Urothelium cell line (cell line): ENCODE results near the gene SLC7A5.
"Not testable (repeated sequence)": the region's sequence is repeated elsewhere in the genome, so short reads cannot be mapped to it uniquely, and the experiment has no call there.

Source experiments
- DNase-seq: peaks from one replicate; pipeline ENCODE4 v3.0.0; 2011; ENCODE audit warnings: low spot score, mixed read lengths
- FAIRE-seq: peaks from 2 replicates; lab custom pipeline; 2011; peaks lifted over from hg19 to GRCh38; lab: Jason Lieb, UNC

The SLC7A5 gene

GRCh38 chr16:87824991-87825841 is 44.1 kb downstream of the SLC7A5 start:
- DNase-seq (no peak), FAIRE-seq (no peak)

GRCh38 chr16:87824016-87824990 is 45.0 kb downstream of the SLC7A5 start:
- no peak for DNase-seq
- no peak for FAIRE-seq

DNA sequence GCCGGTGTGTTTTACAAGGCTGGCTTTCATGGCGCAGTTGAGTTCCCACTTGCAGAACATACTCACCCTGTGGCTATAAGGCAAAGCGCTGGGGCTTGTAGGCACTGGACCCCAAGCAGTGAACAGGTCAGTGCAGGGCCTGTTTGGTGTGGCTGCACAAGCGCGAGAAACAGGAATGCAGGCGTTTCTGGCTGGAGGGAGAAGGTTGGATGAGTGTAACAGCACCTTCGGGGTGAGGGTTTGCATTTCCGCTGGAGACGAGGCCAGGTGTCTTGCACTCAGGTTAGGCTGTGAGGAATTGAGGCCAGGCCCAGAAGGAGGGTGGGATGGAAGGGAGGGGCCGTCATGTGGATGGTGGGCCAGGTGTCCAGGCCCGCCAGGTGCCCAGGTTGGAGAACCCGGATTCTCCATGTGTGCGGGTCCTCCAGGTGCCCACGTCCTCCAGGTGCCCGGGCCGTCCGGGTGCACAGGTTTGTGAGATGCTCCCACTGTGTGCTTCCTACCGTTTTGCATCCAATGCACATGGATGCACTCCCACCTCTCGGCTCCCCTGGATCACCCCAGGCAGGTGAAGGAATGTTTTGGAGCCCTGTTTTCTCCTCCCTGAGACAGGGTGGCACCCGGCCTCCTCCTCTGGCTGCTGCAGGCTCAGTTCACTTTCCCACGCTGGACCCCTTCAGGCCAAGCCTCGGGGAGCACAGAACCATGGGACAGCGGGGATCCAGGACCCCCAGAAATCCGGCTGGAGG is 46.0 kb downstream of the SLC7A5 start:
- DNase-seq, result no peak
- no peak for FAIRE-seq

GRCh38 chr16:87822108-87822970 is 47.0 kb downstream of the SLC7A5 start:
- DNase-seq, result no peak
- FAIRE-seq, result no peak

DNA sequence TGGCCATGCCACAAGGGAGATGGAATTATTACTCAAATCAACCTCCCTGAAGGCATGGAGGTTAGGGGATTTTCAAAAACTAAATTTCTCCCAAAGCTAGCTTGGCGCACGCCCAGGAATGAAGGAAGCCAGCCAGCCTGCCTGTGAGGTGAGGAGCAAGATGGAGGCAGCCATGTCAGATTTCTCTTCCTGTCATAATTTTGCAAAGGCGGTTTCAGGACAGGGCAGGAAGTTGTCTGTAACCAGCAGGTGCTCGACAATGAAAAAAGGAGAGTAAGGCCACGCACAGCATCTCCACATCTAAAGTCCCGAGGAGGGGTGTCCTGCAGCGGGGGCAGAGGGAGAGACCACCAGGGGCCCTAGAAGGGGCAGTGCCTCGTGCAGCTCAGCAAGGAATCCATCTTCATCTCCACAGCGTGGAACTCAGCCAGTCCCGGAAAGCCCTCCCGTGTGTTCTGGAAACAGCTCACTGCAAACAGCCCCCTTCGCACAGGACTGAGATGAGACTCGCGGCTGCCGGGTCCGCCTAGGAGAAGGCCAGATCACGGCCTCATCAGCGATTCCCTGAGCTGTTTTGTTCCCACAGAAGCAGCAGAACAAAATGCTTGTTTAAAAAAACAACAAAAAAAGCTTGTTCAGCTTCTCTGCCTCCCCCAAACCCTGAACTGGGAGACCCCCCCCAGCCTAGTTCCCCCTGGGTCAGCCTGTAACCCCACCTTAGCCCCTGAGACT is 47.8 kb downstream of the SLC7A5 start:
- no peak for FAIRE-seq
- DNase-seq, result no peak

DNA sequence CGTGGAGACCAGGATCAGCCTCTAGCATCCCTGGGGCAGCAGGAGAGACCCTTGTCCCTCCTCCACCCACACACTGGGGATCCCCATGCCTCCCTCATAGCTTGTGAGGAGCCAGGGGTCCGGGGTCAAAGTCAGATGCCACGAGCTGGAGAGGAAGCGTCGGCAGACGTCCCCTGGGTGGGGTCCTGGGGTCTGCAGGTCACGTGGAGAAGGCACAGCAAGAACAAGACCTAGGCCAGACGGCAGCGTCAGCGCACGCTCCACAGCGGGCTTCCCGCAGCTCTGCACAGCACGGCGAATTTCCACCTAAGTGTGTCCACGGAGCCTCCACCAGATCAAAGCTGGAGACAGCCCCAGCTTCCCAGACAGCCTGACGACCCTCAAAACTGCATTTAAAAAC is 49.3 kb downstream of the SLC7A5 start:
- DNase-seq, result no peak
- FAIRE-seq, result no peak

DNA sequence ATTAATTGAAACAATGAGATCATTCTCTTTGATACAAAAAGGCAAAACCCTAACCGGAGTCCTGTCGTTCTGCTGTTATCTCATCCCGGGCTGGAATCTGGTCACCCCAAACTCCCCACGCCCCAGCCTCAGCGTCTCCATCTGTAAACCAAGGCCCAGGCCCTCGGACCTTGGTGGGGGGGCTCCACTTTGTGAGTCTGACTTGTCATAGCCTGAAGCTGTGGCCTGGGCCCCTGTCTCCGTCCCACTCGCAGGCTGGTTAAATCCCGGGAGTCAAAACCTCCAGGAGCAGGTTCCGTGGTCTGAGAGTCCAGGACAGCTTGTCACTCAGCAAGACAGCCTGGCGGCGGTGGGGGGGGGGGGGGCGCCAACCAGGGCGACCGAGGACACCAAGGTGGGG is 50.0 kb downstream of the SLC7A5 start:
- FAIRE-seq (no peak), DNase-seq (no peak)

GRCh38 chr16:87818533-87819161 is 50.7 kb downstream of the SLC7A5 start:
- FAIRE-seq (no peak), DNase-seq (no peak)

DNA sequence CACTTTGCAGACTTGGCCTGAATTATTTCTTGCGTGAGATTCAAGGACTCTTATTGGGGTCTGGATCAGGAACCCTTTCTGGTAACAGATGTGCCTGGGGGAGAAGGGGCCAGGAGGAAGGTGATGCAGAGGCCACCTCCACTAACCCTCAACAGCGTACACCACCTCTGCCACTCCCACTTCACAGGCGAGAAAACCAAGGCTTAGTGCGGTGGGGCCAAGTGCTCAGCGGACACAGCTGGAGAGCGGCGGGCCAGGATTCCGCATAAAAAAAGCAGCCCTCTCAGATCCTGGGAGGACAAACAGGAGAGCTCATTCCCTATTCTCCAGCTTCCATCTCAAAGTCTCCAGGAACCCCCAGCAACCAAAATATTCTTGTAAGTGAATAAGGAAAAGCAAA is 51.4 kb downstream of the SLC7A5 start:
- FAIRE-seq, result no peak

GRCh38 chr16:87817370-87817769 is 51.9 kb downstream of the SLC7A5 start:
- not testable (repeated sequence) for DNase-seq, FAIRE-seq

More for the DNA sequence above, 51.4 kb downstream of the SLC7A5 start:
- DNase-seq, result no peak

- FAIRE-seq, result no peak
- DNase-seq, result no peak
Observed at GRCh38 chr16:87816507-87817100, 52.7 kb downstream of the SLC7A5 start.

DNA sequence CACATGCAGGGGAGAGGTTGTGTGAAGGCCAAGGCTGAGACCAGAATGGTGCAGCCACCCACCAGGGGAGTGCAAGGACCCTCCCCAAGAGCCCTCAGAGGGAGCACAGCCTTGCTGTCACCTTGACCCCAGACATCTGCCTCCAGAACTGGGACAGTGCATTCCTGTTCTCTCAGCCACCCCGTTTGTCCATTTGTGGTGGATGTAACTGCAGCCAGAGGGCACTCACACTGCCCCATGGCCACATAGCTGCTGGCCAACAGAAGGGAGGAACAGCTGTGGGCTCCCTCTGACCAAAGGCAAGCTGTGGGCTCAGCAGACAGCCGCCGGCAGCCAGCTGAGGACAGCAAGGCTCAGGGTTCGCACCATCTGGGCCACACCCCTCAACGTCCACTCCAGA is 53.7 kb downstream of the SLC7A5 start:
- FAIRE-seq, result no peak
- no peak for DNase-seq

DNA sequence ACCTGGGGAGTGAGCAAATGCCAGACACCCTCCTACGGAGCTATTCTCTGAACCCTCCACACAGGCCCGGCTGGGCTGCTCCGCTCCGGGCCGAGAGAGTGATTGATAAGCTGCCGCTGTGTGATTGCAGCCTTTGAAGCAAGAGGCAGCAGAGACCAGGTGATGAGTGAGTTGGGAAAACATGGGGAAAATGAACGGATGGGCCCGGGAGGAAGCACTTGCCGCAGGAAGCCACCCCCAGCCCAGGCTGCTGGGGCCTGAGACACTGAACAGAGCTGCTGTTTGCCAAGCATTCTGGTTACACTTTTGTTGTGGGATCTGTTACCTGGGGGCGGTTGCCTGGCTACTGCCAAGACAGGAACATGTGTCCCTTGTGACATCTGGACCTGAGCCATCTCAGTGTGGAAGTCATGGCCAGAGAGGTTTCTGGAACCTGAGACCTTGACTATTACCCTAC is 57.1 kb downstream of the SLC7A5 start:
- DNase-seq (no peak), FAIRE-seq (no peak)

DNA sequence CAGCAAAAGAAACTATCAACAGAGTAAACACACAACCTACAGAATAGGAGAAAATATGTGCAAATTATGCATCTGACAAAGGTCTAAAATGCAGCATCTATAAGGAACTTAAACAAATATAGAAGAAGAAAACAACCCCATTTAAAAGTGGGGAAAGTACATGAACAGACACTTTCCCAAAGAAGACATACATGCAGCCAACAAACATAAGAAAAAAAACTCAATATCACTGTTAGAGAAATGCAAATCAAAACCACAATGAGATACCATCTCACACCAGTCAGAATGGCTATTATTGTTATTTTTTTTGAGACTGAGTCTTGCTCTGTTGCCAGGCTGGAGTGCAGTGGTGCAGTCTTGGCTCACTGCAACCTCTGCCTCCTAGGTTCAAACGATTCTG is 57.9 kb downstream of the SLC7A5 start:
- DNase-seq, FAIRE-seq: not testable (repeated sequence)

GRCh38 chr16:87809150-87809902 is 60.0 kb downstream of the SLC7A5 start:
- FAIRE-seq, result no peak
- DNase-seq, result peak; percentile 53

- FAIRE-seq, result no peak
- no peak for DNase-seq
Observed at GRCh38 chr16:87808108-87808507, 61.2 kb downstream of the SLC7A5 start.
